H1 (cell line): ENCODE data around the gene TTC4. TPM values are rescaled to one million over a fixed set of nuclear protein-coding genes. Genes with fewer than 3 reads are reported as not detected.

ENCODE experiments used
- CTCF ChIA-PET: fragments of 300-600 bp; sonication (Branson Sonifier 250); formaldehyde crosslinking; loops from one replicate; lab custom pipeline; 2021; ENCODE audit not compliant: partially characterized antibody; lab: Charles Lee
- POLR2A ChIA-PET: fragments of 300-600 bp; sonication (Branson Sonifier 250); formaldehyde crosslinking; loops from one replicate; lab custom pipeline; 2021; ENCODE audit warnings: inconsistent platforms; ENCODE audit not compliant: partially characterized antibody; lab: Charles Lee
- DNase-seq, 2 experiments: peaks; one replicate each; pipeline versions ENCODE4 v3.0.0 to v3.0.0-alpha.2; 2010 to 2022; ENCODE audit warnings: low spot score in 2 of 2, low read depth in 1 of 2, mixed read lengths in 1 of 2
- FAIRE-seq: peaks from 2 replicates; lab custom pipeline; 2011; peaks lifted over from hg19 to GRCh38; lab: Jason Lieb, UNC
- H2AFZ ChIP-seq: 2 replicates; pipeline ENCODE4 v1.8.1; 2012; ENCODE audit warnings: low read length, inconsistent platforms
- H2AK5ac ChIP-seq: 2 replicates; pipeline ENCODE4 v1.6.1; 2013; ENCODE audit warnings: low read depth, low read length
- H2BK120ac ChIP-seq: replicated peaks from 2 replicates; pipeline ENCODE3; 2013; ENCODE audit warnings: low read depth, low read length, inconsistent platforms
- H2BK12ac ChIP-seq: 2 replicates; pipeline ENCODE4 v1.6.1; 2013; ENCODE audit warnings: low read depth, low read length
- H2BK15ac ChIP-seq: 2 replicates; pipeline ENCODE4 v1.6.1; 2013; ENCODE audit warnings: low read length
- H2BK20ac ChIP-seq: 2 replicates; pipeline ENCODE4 v1.6.1; 2013; ENCODE audit warnings: low read length
- H2BK5ac ChIP-seq: 2 replicates; pipeline ENCODE4 v1.6.1; 2013; ENCODE audit warnings: low read depth, low read length
- H3K14ac ChIP-seq: 2 replicates; pipeline ENCODE4 v1.6.1; 2013; ENCODE audit warnings: inconsistent platforms; ENCODE audit not compliant: insufficient read length
- H3K18ac ChIP-seq: 2 replicates; pipeline ENCODE4 v1.6.1; 2013; ENCODE audit warnings: low read length; ENCODE audit errors: extremely low read depth
- H3K23ac ChIP-seq: 2 replicates; pipeline ENCODE4 v1.6.1; 2013; ENCODE audit warnings: inconsistent platforms; ENCODE audit not compliant: insufficient read length
- H3K23me2 ChIP-seq: 2 replicates; pipeline ENCODE4 v1.6.1; 2013; ENCODE audit warnings: low read depth, low read length
- H3K27ac ChIP-seq: 2 replicates; pipeline ENCODE4 v1.6.1; 2011; ENCODE audit warnings: low read depth, low read length, inconsistent platforms
- H3K27me3 ChIP-seq, 4 experiments: replicated peaks in 1 of 4; 1 replicate in 1 of 4; 2 replicates in 3 of 4; pipeline versions ENCODE4 v1.6.1 to v1.8.1; 2011 to 2013; ENCODE audit warnings: low read length in 3 of 4, mild to moderate bottlenecking in 3 of 4, inconsistent platforms in 2 of 4, mixed read lengths in 2 of 4, moderate library complexity in 1 of 4; ENCODE audit not compliant: control insufficient read depth in 3 of 4, insufficient read depth in 3 of 4; ENCODE audit errors: extremely low read depth in 1 of 4
- H3K36me3 ChIP-seq, 4 experiments: 2 replicates each; pipeline versions ENCODE4 v1.6.1 to v1.8.1; 2011 to 2013; ENCODE audit warnings: mild to moderate bottlenecking in 4 of 4, low read length in 3 of 4, moderate library complexity in 2 of 4, control low read depth in 1 of 4, inconsistent platforms in 1 of 4; ENCODE audit not compliant: insufficient read depth in 4 of 4, control insufficient read depth in 2 of 4
- H3K4ac ChIP-seq: replicated peaks from 2 replicates; pipeline ENCODE3; 2013; ENCODE audit warnings: low read length, low read depth, mixed read lengths, inconsistent platforms; ENCODE audit not compliant: insufficient read length
- H3K4me1 ChIP-seq, 4 experiments: replicated peaks in 1 of 4; 1 replicate in 1 of 4; 2 replicates in 3 of 4; pipeline versions ENCODE4 v1.6.1 to v1.8.1; 2011 to 2013; ENCODE audit warnings: low read length in 3 of 4, inconsistent platforms in 2 of 4, mixed read lengths in 1 of 4; ENCODE audit not compliant: insufficient read depth in 4 of 4, control insufficient read depth in 3 of 4
- H3K4me2 ChIP-seq, 2 experiments: 2 replicates each; pipeline versions ENCODE4 v1.6.1 to v1.8.1; 2011 to 2013; ENCODE audit warnings: low read depth in 2 of 2, low read length in 2 of 2, control low read depth in 1 of 2, inconsistent platforms in 1 of 2, mild to moderate bottlenecking in 1 of 2; ENCODE audit not compliant: insufficient read depth in 1 of 2
- H3K4me3 ChIP-seq, 4 experiments: fragments of 200-600, 300-600 bp in 1 of 4; sonication (generic), shearing (Covaris generic), sonication (Bioruptor Twin) in 1 of 4; 2 replicates each; pipeline versions ENCODE4 v1.5.1 to v1.8.1; 2011 to 2016; ENCODE audit warnings: low read length in 4 of 4, low read depth in 3 of 4, control low read depth in 2 of 4, inconsistent platforms in 2 of 4, mild to moderate bottlenecking in 2 of 4, mixed read lengths in 1 of 4, moderate library complexity in 1 of 4; ENCODE audit not compliant: insufficient read depth in 2 of 4; ENCODE audit errors: extremely low read depth in 1 of 4
- H3K56ac ChIP-seq: replicated peaks from 2 replicates; pipeline ENCODE3; 2013; ENCODE audit warnings: low read depth, mild to moderate bottlenecking, mixed read lengths, low read length, inconsistent platforms; ENCODE audit not compliant: insufficient read length
- H3K79me1 ChIP-seq: 2 replicates; pipeline ENCODE4 v1.6.1; 2013; ENCODE audit warnings: low read depth, low read length, control low read depth
- H3K79me2 ChIP-seq, 2 experiments: 2 replicates each; pipeline versions ENCODE4 v1.6.1 to v1.8.1; 2012 to 2013; ENCODE audit warnings: low read length in 2 of 2, mild to moderate bottlenecking in 2 of 2, inconsistent platforms in 1 of 2; ENCODE audit not compliant: insufficient read depth in 2 of 2, control insufficient read depth in 1 of 2
- H3K9ac ChIP-seq, 4 experiments: replicated peaks in 1 of 4; 1 replicate in 1 of 4; 2 replicates in 3 of 4; pipeline versions ENCODE4 v1.6.1 to v1.8.1; 2011 to 2013; ENCODE audit warnings: low read depth in 3 of 4, low read length in 3 of 4, control low read depth in 2 of 4, mild to moderate bottlenecking in 2 of 4, moderate library complexity in 2 of 4, inconsistent platforms in 1 of 4; ENCODE audit errors: extremely low read depth in 1 of 4
- H3K9me3 ChIP-seq, 2 experiments: 2 replicates each; pipeline versions ENCODE4 v1.6.1 to v1.8.1; 2012 to 2013; ENCODE audit warnings: mild to moderate bottlenecking in 2 of 2, moderate library complexity in 2 of 2, control low read depth in 1 of 2, inconsistent platforms in 1 of 2, low read depth in 1 of 2, low read length in 1 of 2, mixed read lengths in 1 of 2; ENCODE audit not compliant: insufficient read depth in 2 of 2
- H4K20me1 ChIP-seq, 2 experiments: replicated peaks in 1 of 2; 2 replicates each; pipeline versions ENCODE3 to v1.8.1; 2011 to 2013; ENCODE audit warnings: inconsistent platforms in 2 of 2, low read length in 2 of 2, mild to moderate bottlenecking in 1 of 2; ENCODE audit not compliant: insufficient read depth in 2 of 2, control insufficient read depth in 1 of 2
- H4K5ac ChIP-seq: 2 replicates; pipeline ENCODE4 v1.6.1; 2013; ENCODE audit warnings: low read length, low read depth, mixed read lengths, inconsistent platforms; ENCODE audit not compliant: insufficient read length
- H4K8ac ChIP-seq: 2 replicates; pipeline ENCODE4 v1.8.0; 2013; ENCODE audit warnings: mild to moderate bottlenecking, moderate library complexity, low read length, inconsistent platforms; ENCODE audit not compliant: insufficient read depth; ENCODE audit errors: extremely low read depth
- H4K91ac ChIP-seq: replicated peaks from 2 replicates; pipeline ENCODE3; 2013; ENCODE audit warnings: low read length, mixed read lengths, inconsistent platforms; ENCODE audit not compliant: insufficient read length
- BRCA1 ChIP-seq: IDR thresholded peaks from 2 replicates; pipeline ENCODE4 v1.6.1; 2012; ENCODE audit warnings: low read depth, low read length, improper control_type of control experiment
- CEBPB ChIP-seq: IDR thresholded peaks from 2 replicates; pipeline ENCODE4 v1.6.1; 2012; ENCODE audit warnings: low read depth, low read length
- EGR1 ChIP-seq: IDR thresholded peaks from 2 replicates; pipeline ENCODE4 v1.6.1; 2011; ENCODE audit warnings: low read depth, low read length, borderline replicate concordance
- NRF1 ChIP-seq: IDR thresholded peaks from 2 replicates; pipeline ENCODE4 v1.6.1; 2011; ENCODE audit warnings: mild to moderate bottlenecking, low read depth, low read length, improper control_type of control experiment
- SRF ChIP-seq: IDR thresholded peaks from 2 replicates; pipeline ENCODE4 v1.6.1; 2011; ENCODE audit warnings: mild to moderate bottlenecking, low read depth, low read length, moderate library complexity
- TAF1 ChIP-seq: IDR thresholded peaks from 2 replicates; pipeline ENCODE4 v1.6.1; 2011; ENCODE audit warnings: mild to moderate bottlenecking, low read depth, low read length
- polyA plus RNA-seq, 7 experiments: library from polyadenylated mRNA; depleted of rRNA in 3 of 7; stranded (reverse) in 5 of 7; unstranded in 2 of 7; fragments of >200 nt in 5 of 7; fragments of 200-250 nt in 2 of 7; gene quantifications; 1 replicate in 5 of 7; 2 replicates in 1 of 7; 4 replicates in 1 of 7; pipeline versions ENCODE4 v1.2.1 to v1.2.3, GENCODE V29; 2011 to 2013; ENCODE audit warnings: missing spikeins in 2 of 7, mixed read lengths in 2 of 7
- total RNA-seq: library from RNA; stranded (reverse); fragmentation: NEBNext Ultra II Directional; extraction: Animal tissue kit (Norgen Biotek cat#: 25700); gene quantifications from 2 replicates; pipeline ENCODE4 v1.2.1, GENCODE V29; 2021

Gene TTC4
- total and polyA plus RNA-seq, 2 of the 8 experiments (the other 6 are each of a cell fraction or from before 2014, with no cell fraction given): 21.0 to 25.1 TPM

DNA sequence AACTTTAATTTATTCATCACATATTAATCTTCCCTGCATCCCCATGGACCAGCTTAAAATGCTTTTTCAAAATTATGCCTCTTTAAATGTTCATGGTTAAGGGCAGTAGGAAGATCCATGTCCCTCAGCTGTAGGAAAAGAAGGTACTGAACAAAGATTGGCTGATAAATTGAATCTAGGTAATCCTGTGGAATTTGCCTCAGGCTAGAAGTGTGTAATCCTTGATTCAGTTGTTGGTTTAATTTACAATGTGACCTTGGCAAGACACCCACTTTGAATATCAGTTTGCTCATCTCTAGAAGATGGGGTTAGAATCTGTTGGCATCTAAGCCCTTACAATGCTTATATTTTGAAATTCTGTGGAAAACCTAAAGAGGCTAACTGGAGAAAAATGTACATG, 6.1 kb downstream of the TTC4 start:
- no peak overlapping the region for H2BK20ac ChIP-seq
- H3K18ac ChIP-seq: no peak overlapping the region
- no peak overlapping the region for H4K91ac ChIP-seq
- H2BK120ac ChIP-seq: no peak overlapping the region
- CTCF ChIA-PET: interaction anchor here (1.3 to 3.0 kb wide), 3 partner anchors 49 to 79 kb away, joined by 3 to 13 read pairs (median 4); partner anchors contain the start of gene TTC22
- peaks cover 5 to 63% (median 36%) of the 10 kb centered on the region in 4 experiments; a peak in 7 of 8 replicates for H3K36me3 ChIP-seq
- no peak overlapping the region for H3K14ac ChIP-seq
- FAIRE-seq (no peak), DNase-seq (no peak)
- H3K23ac ChIP-seq: no peak overlapping the region
- no peak overlapping the region for H3K4me3 ChIP-seq
- no peak overlapping the region for H2BK12ac ChIP-seq
- H3K23me2 ChIP-seq: no peaks in the 10 kb centered on the region
- no peak overlapping the region for H2BK15ac ChIP-seq
- H3K4ac ChIP-seq: no peak overlapping the region
- H3K4me2 ChIP-seq: no peak overlapping the region
- H2BK5ac ChIP-seq: no peak overlapping the region
- no peak overlapping the region for H4K5ac ChIP-seq
- peaks cover 0 to 4% of the 10 kb centered on the region in 2 experiments; a peak in 2 of 4 replicates for H3K79me2 ChIP-seq
- no peak overlapping the region for H4K8ac ChIP-seq
- no peak overlapping the region for H2AK5ac ChIP-seq
- H3K56ac ChIP-seq: no peak overlapping the region
- no peak for TF ChIP-seq EGR1
- no peak for TF ChIP-seq CEBPB
- no peak for TF ChIP-seq NRF1
- TF ChIP-seq TAF1: no peak
- no peak for TF ChIP-seq SRF
- TF ChIP-seq BRCA1: no peak
- H3K79me1 ChIP-seq: no peaks in the 10 kb centered on the region
- no peaks in the 10 kb centered on the region for H3K27me3 ChIP-seq
- H4K20me1 ChIP-seq: no peaks in the 10 kb centered on the region
- no peaks in the 10 kb centered on the region for H3K4me1 ChIP-seq
- H3K9me3 ChIP-seq: peaks cover 0 to 4% of the 10 kb centered on the region in 2 experiments; a peak in 1 of 4 replicates
- no peak overlapping the region for H2AFZ ChIP-seq
- no peak overlapping the region for H3K9ac ChIP-seq
- H3K27ac ChIP-seq: no peak overlapping the region
- POLR2A ChIA-PET: interaction anchor here (1.2 kb wide), 1 partner anchor 9 kb away, joined by 3 read pairs; no protein-coding TSS in a partner anchor
